GM18873 (cell line): Measurements from ENCODE around the gene POLR2J3.
"Not testable (repeated sequence)": the region's sequence is repeated elsewhere in the genome, so short reads cannot be mapped to it uniquely, and the experiment has no call there.

Experiments used
- ATAC-seq: cut with Tn5 transposase; IDR thresholded peaks from one replicate; pipeline ENCODE4 v1.9.1; 2021; ENCODE audit warnings: mild to moderate bottlenecking, moderate library complexity, moderate number of reproducible peaks; ENCODE audit not compliant: unreplicated experiment, low FRiP score

Gene POLR2J3

GRCh38 chr7:102589857-102590256, 17.5 kb upstream of the POLR2J3 start:
- not testable (repeated sequence) for ATAC-seq

- ATAC-seq: not testable (repeated sequence)
Observed at GRCh38 chr7:102583495-102583894, 11.1 kb upstream of the POLR2J3 start.

- ATAC-seq: not testable (repeated sequence)
Observed at GRCh38 chr7:102581722-102582121, 9.3 kb upstream of the POLR2J3 start.

- not testable (repeated sequence) for ATAC-seq
Observed at GRCh38 chr7:102578486-102578885, 6.1 kb upstream of the POLR2J3 start.

- ATAC-seq: not testable (repeated sequence)
Observed at GRCh38 chr7:102577315-102578240, 5.2 kb upstream of the POLR2J3 start.

- not testable (repeated sequence) for ATAC-seq
Observed at GRCh38 chr7:102576363-102576762, 4.0 kb upstream of the POLR2J3 start.

- ATAC-seq: not testable (repeated sequence)
Observed at GRCh38 chr7:102574607-102575006, 2.2 kb upstream of the POLR2J3 start.

GRCh38 chr7:102568620-102569019, 3.8 kb downstream of the POLR2J3 start:
- ATAC-seq: not testable (repeated sequence)

- ATAC-seq: not testable (repeated sequence)
Observed at GRCh38 chr7:102550808-102551422, 21.5 kb downstream of the POLR2J3 start, which contains the start of gene SPDYE2. SPDYE2 (plus strand) TSS chr7:102551226; CDS start chr7:102553256, 2,030 bp downstream.

- ATAC-seq: peak; percentile 72
Observed at GRCh38 chr7:102546353-102546752, 26.0 kb downstream of the POLR2J3 start.

GRCh38 chr7:102545288-102545687, 27.1 kb downstream of the POLR2J3 start:
- not testable (repeated sequence) for ATAC-seq

GRCh38 chr7:102544372-102544771, 28.0 kb downstream of the POLR2J3 start:
- ATAC-seq: not testable (repeated sequence)

- not testable (repeated sequence) for ATAC-seq
Observed at GRCh38 chr7:102543596-102543995, 28.8 kb downstream of the POLR2J3 start, which contains the start of gene UPK3BL2. UPK3BL2 (minus strand) TSS chr7:102543696; CDS start chr7:102543636, 60 bp downstream.

GRCh38 chr7:102542771-102543170, 29.6 kb downstream of the POLR2J3 start:
- ATAC-seq: not testable (repeated sequence)

- not testable (repeated sequence) for ATAC-seq
Observed at GRCh38 chr7:102542083-102542482, 30.3 kb downstream of the POLR2J3 start.

- ATAC-seq: not testable (repeated sequence)
Observed at GRCh38 chr7:102540604-102541003, 31.8 kb downstream of the POLR2J3 start.

- ATAC-seq: not testable (repeated sequence)
Observed at GRCh38 chr7:102535062-102535615, 37.2 kb downstream of the POLR2J3 start.

- not testable (repeated sequence) for ATAC-seq
Observed at GRCh38 chr7:102532127-102532526, 40.3 kb downstream of the POLR2J3 start.

GRCh38 chr7:102531583-102531982, 40.8 kb downstream of the POLR2J3 start:
- ATAC-seq: not testable (repeated sequence)
